Naive B cell (primary cell): ENCODE results near the gene SBK2. TPM values are rescaled to one million over a fixed set of nuclear protein-coding genes. Genes with fewer than 3 reads are reported as not detected.
"Not testable (repeated sequence)": the region's sequence is repeated elsewhere in the genome, so short reads cannot be mapped to it uniquely, and the experiment has no call there.

ENCODE experiments used
- ATAC-seq, 2 donors: fragments of 150-1000 bp; cut with Tn5 transposase; 2 replicates each; pipeline ENCODE4 v1.10.0; 2021; ENCODE audit warnings: low read depth in 2 of 2, mild to moderate bottlenecking in 2 of 2, moderate library complexity in 2 of 2
- DNase-seq: peaks from one replicate; pipeline ENCODE4 v3.0.0; 2022
- H3K27ac Mint-ChIP-seq, 6 donors: one replicate each; pipeline ENCODE4 v1.8.0; 2020 to 2022; ENCODE audit warnings: mild to moderate bottlenecking in 6 of 6, mixed read lengths in 6 of 6, moderate library complexity in 5 of 6, inconsistent platforms in 2 of 6
- H3K27me3 Mint-ChIP-seq, 3 donors: one replicate each; pipeline ENCODE4 v1.8.0; 2021 to 2022; ENCODE audit warnings: mixed read lengths in 3 of 3, mild to moderate bottlenecking in 1 of 3
- H3K36me3 Mint-ChIP-seq, 2 donors: one replicate each; pipeline ENCODE4 v1.8.0; 2020 to 2022; ENCODE audit warnings: mixed read lengths in 2 of 2, inconsistent platforms in 1 of 2, mild to moderate bottlenecking in 1 of 2
- H3K4me1 Mint-ChIP-seq, 3 donors: one replicate each; pipeline ENCODE4 v1.8.0; 2020 to 2022; ENCODE audit warnings: mixed read lengths in 3 of 3, inconsistent platforms in 1 of 3, mild to moderate bottlenecking in 1 of 3, moderate library complexity in 1 of 3
- H3K4me3 Mint-ChIP-seq, 8 donors: one replicate each; pipeline ENCODE4 v1.8.0; 2020 to 2022; ENCODE audit warnings: mild to moderate bottlenecking in 8 of 8, mixed read lengths in 8 of 8, moderate library complexity in 8 of 8, inconsistent platforms in 2 of 8
- H3K9me3 Mint-ChIP-seq, 7 donors: one replicate each; pipeline ENCODE4 v1.8.0; 2020 to 2022; ENCODE audit warnings: mixed read lengths in 7 of 7, mild to moderate bottlenecking in 5 of 7, inconsistent platforms in 2 of 7, moderate library complexity in 1 of 7
- polyA plus RNA-seq, 6 donors: library from polyadenylated mRNA; unstranded; fragments of 300-500 nt; fragmentation: Illumina TruSeq; gene quantifications; one replicate each; pipeline ENCODE4 v1.2.3, GENCODE V29; 2021; ENCODE audit warnings: low read depth in 6 of 6

SBK2 gene, protein sequence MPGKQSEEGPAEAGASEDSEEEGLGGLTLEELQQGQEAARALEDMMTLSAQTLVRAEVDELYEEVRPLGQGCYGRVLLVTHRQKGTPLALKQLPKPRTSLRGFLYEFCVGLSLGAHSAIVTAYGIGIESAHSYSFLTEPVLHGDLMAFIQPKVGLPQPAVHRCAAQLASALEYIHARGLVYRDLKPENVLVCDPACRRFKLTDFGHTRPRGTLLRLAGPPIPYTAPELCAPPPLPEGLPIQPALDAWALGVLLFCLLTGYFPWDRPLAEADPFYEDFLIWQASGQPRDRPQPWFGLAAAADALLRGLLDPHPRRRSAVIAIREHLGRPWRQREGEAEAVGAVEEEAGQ
- polyA plus RNA-seq = not detected

DNA sequence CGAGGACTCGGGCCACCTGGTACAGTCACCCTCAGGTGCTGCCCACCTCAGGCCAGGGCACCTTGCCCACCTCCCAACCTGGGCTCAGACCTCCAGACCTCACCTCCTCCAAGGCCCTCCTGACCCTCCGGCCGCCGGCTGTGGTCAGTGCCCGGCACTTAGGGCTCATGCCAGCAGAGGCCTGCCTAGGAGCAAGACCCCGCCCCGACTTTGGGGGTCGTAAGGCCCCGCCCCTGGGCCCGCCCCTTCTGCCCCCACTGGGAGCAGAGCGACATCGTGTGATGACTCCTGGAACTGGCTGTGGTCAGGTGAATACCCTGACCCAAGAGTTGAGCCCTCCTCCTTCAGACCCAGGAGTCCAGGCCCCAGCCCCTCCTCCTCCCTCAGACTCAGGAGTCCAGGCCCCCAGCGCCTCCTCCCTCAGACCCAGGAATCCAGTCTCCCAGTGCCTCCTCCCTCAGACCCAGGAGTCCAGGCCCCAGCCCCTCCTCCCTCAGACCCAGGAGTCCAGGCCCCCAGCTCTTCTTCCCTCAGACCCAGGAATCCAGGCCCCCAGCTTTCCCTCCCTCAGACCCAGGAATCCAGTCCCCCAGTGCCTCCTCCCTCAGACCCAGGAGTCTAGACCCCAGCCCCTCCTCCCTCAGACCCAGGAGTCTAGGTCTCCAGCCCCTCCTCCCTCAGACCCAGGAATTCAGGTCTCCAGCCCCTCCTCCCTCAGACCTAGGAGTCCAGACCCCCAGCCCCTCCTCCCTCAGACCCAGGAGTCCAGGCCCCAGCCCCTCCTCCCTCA is at the start of gene SBK2:
TSS of gene SBK2 (minus strand) at position 183 of the 790 bp plus-strand sequence. CDS start 839 bp downstream, outside the sequence.
- no peak for ATAC-seq
- no peak within 1 kb of the TSS for H3K27ac Mint-ChIP-seq

DNA sequence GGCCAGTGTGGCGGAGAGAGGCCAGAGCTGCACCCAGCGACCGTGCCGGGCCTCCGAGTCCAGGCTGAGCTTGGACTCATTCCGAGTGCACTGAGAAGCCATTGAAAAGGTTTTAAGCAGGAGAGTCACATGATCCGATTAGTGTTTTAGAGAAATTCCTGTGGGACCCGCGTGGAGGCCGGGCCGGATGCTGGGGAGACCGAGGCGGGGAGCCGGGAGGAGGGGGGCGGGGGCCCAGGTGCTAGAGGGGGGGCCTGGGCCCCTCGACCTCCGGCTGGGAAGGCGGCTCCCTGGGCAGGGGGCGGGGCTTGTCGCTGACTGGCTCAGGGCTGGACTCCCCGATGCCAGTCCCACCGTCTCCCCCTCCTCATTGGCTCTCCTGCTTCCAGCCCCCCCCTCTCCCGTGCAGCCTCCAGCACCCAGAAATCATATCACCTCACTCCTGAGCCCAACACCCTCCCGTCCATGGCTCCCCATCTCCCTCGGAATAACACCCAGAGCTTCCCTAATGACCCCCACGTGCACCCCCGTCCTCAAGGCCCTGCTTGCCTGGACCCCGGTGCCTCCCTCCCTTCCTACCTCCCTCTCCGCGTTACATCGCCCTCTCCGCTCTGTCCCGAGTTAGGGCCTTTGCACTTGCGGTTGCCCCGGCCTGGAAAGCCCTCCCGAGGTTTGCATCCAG is 48.9 kb upstream of the SBK2 start:
- peak overlapping the region; percentile 61 to 94 (median 90) for H3K4me3 Mint-ChIP-seq
- no peaks in the 10 kb centered on the region for H3K9me3 Mint-ChIP-seq
- H3K4me1 Mint-ChIP-seq = peaks cover 35 to 40% (median 35%) of the 10 kb centered on the region in 3 donors
- ATAC-seq (peak; percentile 15 to 31), DNase-seq (peak; percentile 44)
- peak overlapping the region in 4 of 6 donors; percentile 59 to 79 (median 64) for H3K27ac Mint-ChIP-seq
- no peaks in the 10 kb centered on the region for H3K27me3 Mint-ChIP-seq
- no peaks in the 10 kb centered on the region for H3K36me3 Mint-ChIP-seq

More for the DNA sequence above, at the start of gene SBK2:
- Mint-ChIP-seq H3K4me1 (no peaks in the 10 kb centered on the region), H3K36me3 (no peaks in the 10 kb centered on the region), H3K4me3 (no peak within 1 kb of the TSS), H3K27me3 (peaks cover 6 to 16% (median 13%) of the 10 kb centered on the region in 3 donors), H3K9me3 (no peaks in the 10 kb centered on the region)
- no peak for DNase-seq

DNA sequence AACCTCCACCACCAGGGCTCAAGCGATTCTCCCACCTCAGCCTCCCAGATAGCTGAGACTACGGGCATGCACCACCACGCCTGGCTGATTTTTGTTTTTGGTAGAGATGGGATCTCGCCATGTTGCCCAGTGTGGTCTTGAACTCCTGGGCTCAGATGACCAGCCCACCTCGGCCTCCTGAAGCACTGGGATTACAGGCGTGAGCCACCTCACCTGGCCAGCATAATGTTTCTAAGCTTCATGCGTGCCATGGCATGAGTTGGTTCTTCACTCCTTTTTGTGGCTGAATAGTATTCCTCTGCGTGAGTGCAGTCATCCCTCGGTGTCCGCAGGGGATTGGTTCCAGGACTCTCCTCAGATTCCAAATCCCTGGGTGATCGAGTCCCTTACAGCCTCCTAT is 47.9 kb upstream of the SBK2 start:
- DNase-seq (no peak), ATAC-seq (no peak)
- Mint-ChIP-seq H3K9me3 (no peaks in the 10 kb centered on the region), H3K4me1 (peaks cover 39 to 45% (median 42%) of the 10 kb centered on the region in 3 donors), H3K4me3 (peak overlapping the region in 6 of 8 donors; percentile 59 to 94 (median 84)), H3K27me3 (no peaks in the 10 kb centered on the region), H3K36me3 (no peaks in the 10 kb centered on the region), H3K27ac (peak overlapping the region in 3 of 6 donors; percentile 59 to 85 (median 75))

DNA sequence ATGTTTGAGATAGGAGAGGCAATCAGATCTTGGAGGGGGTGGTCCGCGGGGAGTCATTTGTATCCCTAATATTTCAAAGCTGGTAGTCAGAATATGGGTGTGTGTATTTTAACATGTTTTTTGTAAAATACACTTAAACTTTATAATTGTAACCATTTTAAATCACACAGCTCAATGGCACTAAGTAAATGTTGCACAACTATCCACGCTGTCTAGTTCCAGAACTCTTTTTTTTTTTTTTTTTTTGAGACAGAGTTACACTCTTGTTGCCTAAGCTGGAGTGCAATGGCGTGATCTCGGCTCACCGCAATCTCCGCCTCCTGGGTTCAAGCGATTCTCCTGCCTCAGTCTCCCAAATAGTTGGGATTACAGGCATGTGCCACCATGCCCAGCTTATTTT is 47.0 kb upstream of the SBK2 start:
- H3K9me3 Mint-ChIP-seq, H3K27ac Mint-ChIP-seq, DNase-seq, H3K27me3 Mint-ChIP-seq, ATAC-seq, H3K36me3 Mint-ChIP-seq: not testable (repeated sequence)
- H3K4me1 Mint-ChIP-seq = peaks cover 43 to 50% (median 44%) of the 10 kb centered on the region in 3 donors
- H3K4me3 Mint-ChIP-seq = peak overlapping the region in 2 of 8 donors; percentile 8 to 13

DNA sequence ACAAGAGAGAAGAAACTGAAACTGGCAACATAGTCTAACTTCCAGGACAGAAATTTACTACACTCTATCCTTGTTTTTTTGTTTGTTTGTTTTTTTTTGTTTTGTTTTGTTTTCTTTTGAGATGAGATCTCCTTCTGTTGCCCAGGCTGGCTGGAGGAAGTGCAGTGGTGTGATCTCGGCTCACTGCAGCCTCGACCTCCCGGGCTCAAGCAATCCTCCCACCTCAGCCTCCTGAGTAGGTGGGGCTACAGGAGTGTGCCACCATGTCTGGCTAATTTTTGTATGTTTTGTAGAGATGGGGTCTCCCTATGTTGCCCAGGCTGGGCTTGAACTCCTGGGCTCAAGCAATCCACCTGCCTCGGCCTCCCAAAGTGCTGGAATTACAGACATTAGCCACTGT is 45.4 kb upstream of the SBK2 start:
- H3K4me3 Mint-ChIP-seq = peak overlapping the region in 5 of 8 donors; percentile 12 to 95 (median 90)
- H3K27ac Mint-ChIP-seq = peak overlapping the region in 1 of 6 donors; percentile 76
- ATAC-seq, H3K36me3 Mint-ChIP-seq, H3K27me3 Mint-ChIP-seq, DNase-seq, H3K9me3 Mint-ChIP-seq: not testable (repeated sequence)
- H3K4me1 Mint-ChIP-seq = peaks cover 41 to 48% (median 42%) of the 10 kb centered on the region in 3 donors

DNA sequence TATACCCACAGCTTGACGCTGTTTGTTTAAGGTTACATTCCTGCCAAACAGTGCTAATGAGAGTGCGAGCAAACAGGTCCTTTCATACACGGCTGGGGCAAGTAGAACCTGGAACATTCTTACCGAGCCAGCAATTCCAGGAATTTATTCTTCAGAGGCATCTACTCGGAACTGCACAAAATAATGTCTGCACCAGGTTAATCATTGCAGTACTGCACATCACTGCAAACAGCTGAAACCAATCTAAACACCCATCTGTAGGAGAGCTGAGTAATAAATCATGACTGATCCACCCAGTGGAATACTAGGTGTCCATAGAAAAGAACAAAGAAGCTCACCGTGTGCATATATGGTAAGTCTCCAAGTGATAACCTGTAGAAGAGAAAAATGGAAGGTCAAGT is 44.9 kb upstream of the SBK2 start:
- Mint-ChIP-seq H3K4me1 (peaks cover 38 to 44% (median 39%) of the 10 kb centered on the region in 3 donors), H3K27me3 (no peaks in the 10 kb centered on the region), H3K27ac (peak overlapping the region in 1 of 6 donors; percentile 94), H3K36me3 (peaks cover 0 to 6% of the 10 kb centered on the region in 2 donors), H3K9me3 (peaks cover 0 to 3% (median 0%) of the 10 kb centered on the region in 7 donors), H3K4me3 (peak overlapping the region in 6 of 8 donors; percentile 41 to 95 (median 88))
- DNase-seq (no peak), ATAC-seq (no peak)

DNA sequence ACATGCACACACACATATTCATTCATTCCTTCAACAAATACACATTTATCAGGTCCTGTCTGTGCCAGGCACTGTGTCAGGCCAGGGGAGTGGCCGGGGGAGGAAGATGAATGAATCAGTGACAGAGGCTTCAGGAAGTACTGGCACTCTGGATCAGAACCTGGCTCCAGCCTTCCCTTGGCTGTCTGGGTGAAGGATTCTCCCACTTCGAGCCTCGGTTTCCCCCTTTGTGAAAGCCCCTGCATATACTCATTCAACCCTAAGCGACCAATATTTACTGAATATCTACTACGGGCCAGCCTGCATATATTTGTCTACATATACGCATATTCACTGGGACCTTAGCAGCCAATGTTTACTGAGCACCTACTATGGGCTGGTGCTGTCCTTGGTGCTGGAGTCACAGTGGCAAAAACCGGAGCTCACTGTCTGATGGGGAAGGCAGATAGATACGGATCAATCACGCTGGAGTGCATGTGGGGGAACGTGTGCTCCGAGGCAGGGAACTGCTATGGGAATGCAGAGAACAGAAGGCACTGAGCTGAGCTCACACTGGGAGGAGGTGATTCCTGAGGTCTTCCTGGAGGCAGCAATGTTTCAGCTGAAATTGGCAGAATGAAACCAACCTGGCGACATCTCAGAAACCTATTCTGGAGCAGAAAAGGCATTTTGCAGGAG is 44.4 kb upstream of the SBK2 start:
- H3K4me1 Mint-ChIP-seq = peaks cover 35 to 38% (median 35%) of the 10 kb centered on the region in 3 donors
- no peak for DNase-seq
- no peak for ATAC-seq
- H3K9me3 Mint-ChIP-seq = peaks cover 0 to 3% (median 0%) of the 10 kb centered on the region in 7 donors
- H3K36me3 Mint-ChIP-seq = peaks cover 0 to 8% of the 10 kb centered on the region in 2 donors
- no peaks in the 10 kb centered on the region for H3K27me3 Mint-ChIP-seq
- H3K4me3 Mint-ChIP-seq = peak overlapping the region; percentile 83 to 95 (median 90)
- peak overlapping the region in 5 of 6 donors; percentile 37 to 94 (median 82) for H3K27ac Mint-ChIP-seq

DNA sequence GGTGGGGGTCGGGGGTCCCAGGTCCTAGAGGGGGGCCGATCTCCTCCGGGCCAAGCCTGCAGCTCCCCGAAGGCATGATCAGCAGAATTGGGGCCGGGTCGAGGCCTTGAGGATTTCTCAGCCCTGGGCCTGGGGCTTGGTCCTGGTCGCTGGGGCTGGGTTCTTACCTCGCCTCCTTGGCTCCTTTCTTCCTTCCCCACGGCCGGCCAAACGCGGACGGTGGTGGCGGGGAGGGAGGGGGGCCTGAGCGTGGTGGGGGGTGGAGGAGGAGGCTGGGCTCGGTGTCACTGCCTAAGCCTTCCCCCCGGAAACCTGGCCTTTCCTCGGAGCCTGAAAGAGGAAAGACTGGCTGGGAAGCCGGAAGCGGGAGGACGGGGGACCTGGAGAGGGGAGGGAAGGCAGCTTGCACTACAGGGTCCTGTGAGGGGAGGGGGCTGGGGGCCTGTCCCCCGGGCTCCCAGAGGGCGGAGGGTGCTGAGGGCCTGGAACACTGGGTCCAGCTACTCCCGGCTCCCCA is 43.8 kb upstream of the SBK2 start, which contains the start of gene ZNF579:
TSS of gene ZNF579 (minus strand) at position 221 of the 517 bp plus-strand sequence. CDS start 1,209 bp downstream, outside the sequence.
- Mint-ChIP-seq H3K9me3 (peaks cover 0 to 3% (median 0%) of the 10 kb centered on the region in 7 donors), H3K27me3 (no peaks in the 10 kb centered on the region), H3K4me1 (peaks cover 29 to 32% (median 30%) of the 10 kb centered on the region in 3 donors), H3K27ac (peak within 1 kb of the TSS; percentile 66 to 96 (median 90)), H3K4me3 (peak within 1 kb of the TSS; percentile 85 to 95 (median 90)), H3K36me3 (peaks cover 0 to 8% of the 10 kb centered on the region in 2 donors)
- peak; percentile 55 for DNase-seq
- peak; percentile 63 to 74 for ATAC-seq

DNA sequence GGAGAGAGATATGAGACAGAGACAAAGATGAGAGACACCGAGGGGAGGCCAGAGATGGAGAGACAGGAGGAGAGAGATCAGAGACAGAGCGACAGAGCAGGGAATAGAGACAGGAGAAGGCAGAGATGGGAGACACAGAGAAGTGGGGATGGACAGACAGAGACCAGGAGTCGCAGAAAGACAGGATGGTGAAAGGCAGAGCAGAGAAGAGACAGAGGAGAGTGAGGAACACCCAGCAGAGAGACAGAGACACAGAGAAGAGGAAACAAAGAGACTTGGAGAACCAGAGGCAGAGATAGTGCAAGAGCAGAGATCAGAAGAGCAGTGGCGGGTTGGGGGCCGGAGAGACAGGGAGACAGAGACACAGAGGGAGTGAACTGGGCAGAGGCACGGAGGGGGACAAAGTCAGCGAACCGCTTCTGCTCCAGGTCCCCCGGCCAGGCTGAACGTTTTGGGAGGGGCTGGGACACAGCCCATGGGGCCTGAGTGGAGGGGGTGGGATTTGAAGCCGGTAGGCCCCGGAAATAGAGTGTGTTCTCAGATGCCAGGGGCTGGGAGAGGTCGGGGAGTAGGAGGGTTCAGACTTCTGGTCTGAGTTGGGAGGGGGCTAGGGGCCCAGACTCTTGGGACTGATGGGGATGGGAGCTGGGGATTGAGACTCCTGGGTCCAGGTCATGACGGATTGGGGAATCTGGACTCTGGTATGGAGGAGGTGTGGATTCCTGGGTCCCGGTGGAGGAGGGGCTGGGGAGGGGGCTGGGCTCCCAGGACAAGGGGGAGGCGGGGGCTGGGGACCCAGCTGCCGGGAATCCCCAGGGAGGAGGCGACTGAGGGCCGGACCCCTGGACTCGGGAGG is 43.1 kb upstream of the SBK2 start:
- peak; percentile 37 to 52 for ATAC-seq
- DNase-seq = no peak

DNA sequence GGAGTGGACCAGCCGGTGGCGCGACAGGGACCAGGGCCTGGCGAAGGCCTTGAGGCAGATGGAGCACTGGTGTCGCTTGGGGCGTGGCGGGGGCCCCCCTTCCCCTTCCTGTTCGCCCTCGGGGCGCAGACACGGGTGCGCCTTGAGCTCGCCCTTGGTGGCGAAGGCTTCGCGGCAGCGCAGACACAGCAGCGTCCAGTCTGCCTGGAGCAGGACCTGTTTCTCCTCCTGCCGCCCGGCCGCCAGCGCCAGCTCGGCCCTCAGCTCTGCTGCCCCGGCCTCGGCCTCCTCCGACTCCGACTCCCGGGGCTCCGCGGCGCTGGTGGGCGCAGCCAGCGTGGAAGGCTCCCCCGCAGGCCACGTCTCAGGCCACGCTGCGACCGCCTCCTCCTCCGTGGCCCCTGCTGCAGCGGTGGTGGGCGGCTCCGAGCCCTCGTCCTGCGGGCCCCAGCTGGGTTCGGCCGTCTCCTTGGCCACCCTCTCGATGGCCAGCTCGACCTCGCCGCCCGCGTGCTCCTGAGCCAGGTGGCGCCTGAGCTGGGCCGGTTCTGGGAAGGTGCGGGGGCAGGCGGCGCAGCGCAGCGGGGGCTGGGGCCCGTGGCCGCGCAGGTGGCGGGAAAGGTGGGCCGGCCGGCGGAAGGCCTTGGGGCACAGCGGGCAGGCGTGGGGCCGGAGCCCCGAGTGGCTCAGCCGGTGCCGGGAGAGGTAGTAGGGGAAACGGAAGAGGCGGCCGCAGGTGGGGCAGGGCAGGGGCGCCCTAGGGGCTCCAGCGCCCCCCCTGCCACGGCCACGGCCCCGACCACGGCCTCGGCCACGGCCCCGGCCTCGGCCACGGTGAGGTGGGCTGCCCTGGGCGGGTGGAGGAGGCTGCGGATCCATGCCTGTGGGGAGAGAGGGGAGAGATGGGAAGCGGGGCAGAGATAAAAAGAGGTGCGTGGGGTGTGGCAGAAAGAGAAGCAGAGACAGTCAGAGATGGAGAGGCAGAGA is 42.1 kb upstream of the SBK2 start:
- H3K27ac Mint-ChIP-seq = peak overlapping the region in 4 of 6 donors; percentile 21 to 90 (median 58)
- peaks cover 0 to 3% (median 0%) of the 10 kb centered on the region in 7 donors for H3K9me3 Mint-ChIP-seq
- H3K36me3 Mint-ChIP-seq = peaks cover 0 to 8% of the 10 kb centered on the region in 2 donors
- DNase-seq (no peak), ATAC-seq (no peak)
- H3K4me3 Mint-ChIP-seq = peak overlapping the region; percentile 85 to 95 (median 90)
- H3K27me3 Mint-ChIP-seq = no peaks in the 10 kb centered on the region
- H3K4me1 Mint-ChIP-seq = peaks cover 23 to 26% (median 26%) of the 10 kb centered on the region in 3 donors

More for the DNA sequence above, 43.1 kb upstream of the SBK2 start:
- Mint-ChIP-seq H3K4me1 (peaks cover 23 to 26% (median 26%) of the 10 kb centered on the region in 3 donors), H3K9me3 (peaks cover 0 to 3% (median 0%) of the 10 kb centered on the region in 7 donors), H3K36me3 (peaks cover 0 to 8% of the 10 kb centered on the region in 2 donors), H3K4me3 (peak overlapping the region; percentile 85 to 95 (median 90)), H3K27me3 (no peaks in the 10 kb centered on the region), H3K27ac (peak overlapping the region; percentile 66 to 96 (median 89))
